Activated CD4-positive, alpha-beta T cell treated with anti-CD3 and anti-CD28 coated beads, Interleukin-2, amount 50 U/mL, for 48 hours (primary cell): ENCODE measurements around the gene KRTAP10-7.
"Not testable (repeated sequence)": the region's sequence is repeated elsewhere in the genome, so short reads cannot be mapped to it uniquely, and the experiment has no call there.

Experiments used
- DNase-seq, 2 experiments: peaks; one replicate each; pipeline ENCODE4 v3.0.0-alpha.2; 2020

KRTAP10-7 gene

GRCh38 chr21:44612669-44613229 lies 12.4 kb downstream of the KRTAP10-7 start:
- no peak for DNase-seq

DNA sequence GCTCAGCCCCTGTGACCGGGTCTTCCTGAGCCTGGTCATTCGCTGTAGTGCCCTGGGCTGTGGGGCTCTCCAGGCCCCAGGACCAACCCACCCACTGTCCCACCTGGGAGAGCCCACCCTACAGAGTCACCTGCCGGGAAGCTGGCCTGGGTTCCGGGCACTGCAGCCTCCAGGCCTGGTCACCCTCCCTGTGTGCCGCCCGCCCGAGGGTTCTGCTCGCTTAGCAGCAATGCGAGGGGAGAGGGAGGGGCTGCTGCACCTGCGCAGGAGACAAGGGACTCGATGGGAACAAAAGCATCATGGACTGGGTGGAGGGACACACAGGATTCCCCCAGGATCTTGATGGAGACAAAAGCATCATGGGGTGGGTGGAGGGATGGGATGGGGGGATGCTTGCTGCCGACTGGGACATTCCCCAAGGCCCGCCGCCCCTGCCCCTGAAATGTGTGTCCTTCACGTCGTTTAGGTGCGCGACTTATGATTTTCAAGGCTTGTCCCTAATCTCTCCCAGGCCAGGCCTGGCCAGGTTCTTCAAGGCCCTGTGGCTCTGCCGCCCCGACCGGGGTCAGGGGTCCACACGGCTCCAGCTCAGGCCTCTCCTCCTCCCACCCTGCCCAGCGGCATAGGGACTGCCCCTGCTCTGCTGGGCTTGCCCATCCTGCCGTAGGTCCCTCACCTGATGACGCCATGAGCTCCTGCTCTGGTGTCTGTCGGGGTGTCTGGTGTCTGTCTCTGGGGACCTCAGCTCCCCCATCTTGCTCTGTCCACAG lies 13.2 kb downstream of the KRTAP10-7 start:
- no peak for DNase-seq

DNA sequence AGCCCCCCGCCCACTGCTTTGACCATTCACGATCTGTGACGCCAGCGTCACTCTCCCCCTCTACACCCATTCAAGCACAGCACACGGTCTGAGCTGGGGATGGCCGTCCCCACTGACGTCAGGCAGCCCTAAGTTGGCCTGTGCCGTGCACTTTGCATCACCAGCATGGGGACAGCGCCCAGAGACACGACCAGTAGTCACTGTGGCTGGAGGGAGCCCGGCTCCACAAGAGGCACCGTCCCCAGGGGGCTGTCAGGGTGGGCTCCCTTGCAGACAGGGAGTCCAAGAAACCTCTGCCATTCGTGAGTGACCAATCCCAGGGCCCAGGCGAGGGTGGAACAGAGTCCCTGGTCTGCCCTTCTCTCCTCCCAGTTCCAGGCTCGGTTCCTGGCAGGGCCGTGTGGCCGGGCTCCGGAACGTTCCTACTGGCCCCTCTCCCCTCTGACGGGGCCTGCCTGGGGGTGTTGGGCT lies 13.8 kb downstream of the KRTAP10-7 start:
- no peak for DNase-seq

DNA sequence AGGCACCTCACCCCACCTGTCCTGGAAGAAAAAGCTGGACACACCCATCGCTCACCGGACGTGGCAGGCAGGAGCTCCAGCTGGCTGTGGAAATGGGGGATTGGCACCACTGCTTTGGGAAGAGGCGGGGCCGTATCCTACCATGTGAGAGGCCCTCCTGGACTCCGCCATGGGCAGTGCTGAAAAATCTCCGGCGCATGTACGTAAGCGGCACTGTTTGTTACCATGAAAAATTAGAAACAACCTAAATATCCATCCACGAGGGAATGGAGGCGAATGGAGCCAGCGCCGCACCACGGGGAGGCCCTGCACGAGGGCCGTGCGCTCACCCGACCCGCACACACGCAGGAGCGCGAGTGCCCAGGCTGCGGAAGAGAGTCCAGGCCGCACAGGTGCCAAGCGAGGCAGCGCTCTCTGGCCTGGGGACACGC lies 14.6 kb downstream of the KRTAP10-7 start:
- DNase-seq: no peak

DNA sequence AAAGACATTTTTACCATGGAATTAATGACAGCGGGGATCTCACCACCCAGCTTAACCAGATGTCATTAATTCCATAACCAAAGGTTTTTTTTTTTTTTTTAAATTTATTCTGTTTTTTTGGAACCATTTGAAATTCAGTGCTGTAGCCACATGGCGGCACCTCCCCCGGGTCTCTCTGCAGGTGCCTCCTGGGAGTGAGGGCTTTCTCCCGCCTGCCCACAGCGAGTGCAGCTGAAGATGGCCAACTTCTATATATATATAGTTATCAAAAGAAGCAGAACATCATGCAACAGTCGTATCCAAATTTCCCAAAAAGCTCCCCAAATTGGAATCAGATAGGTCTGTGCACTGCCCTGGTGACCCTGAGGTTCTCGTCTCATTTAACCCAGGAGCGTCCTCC lies 15.1 kb downstream of the KRTAP10-7 start:
- DNase-seq: no peak

DNA sequence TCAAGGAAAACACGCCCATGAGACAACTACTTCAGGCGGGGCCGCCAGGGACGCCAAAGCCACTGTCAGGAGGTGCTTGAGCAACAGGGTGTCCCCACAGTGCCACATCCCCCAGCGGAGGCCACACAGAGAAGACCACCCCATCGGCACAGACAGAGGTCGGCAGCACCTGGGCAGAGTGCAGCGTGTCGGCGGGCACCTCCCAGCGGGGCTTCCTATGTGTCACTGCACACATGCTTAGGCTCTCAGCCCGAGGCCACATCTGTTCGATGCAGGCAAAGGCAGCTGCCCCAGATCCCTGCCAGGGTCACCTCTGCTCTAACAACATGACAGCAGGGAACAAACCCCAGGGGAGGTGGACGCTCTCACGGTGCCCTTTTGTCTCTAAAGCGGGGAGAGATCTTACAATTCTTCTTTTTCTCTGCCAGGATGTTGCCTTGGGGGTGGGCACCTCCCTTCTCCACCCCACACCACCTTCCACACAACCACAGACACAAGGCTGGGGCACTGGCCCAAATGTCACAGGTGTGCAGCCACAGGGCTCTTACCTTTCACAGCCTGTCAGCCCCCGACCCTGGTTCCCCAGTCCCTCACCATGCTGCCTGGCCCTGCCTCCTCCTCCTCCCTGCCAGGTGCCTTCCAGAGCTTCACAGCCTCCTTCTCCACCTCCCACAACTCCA lies 15.7 kb downstream of the KRTAP10-7 start:
- no peak for DNase-seq

- no peak for DNase-seq
Measured at GRCh38 chr21:44616591-44616926, 16.2 kb downstream of the KRTAP10-7 start.

DNA sequence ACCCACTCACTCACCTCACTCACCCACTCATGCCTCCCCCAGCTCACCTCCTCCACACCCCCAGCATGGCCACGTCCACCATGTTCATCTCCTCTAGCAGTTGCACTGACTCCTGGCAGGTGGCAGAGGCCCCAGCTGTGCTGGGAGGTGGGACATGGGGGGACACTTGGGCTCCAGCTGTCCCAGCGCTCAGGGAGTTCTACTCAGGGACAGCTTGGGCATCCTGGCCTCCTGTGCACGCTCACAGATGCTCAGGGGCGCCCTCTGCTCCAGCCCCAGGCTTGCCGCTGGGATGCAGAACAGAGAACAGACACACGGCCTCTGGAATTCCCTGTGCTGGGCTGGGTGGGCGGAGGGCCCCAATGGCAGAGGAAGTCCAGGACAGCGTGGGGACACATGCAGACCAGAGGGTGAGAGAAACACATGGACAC lies 16.7 kb downstream of the KRTAP10-7 start:
- no peak for DNase-seq

- peak; percentile 16 to 22 for DNase-seq
Measured at GRCh38 chr21:44618504-44618903, 18.1 kb downstream of the KRTAP10-7 start.

- DNase-seq: peak; percentile 37 to 50
Measured at GRCh38 chr21:44618909-44619308, 18.5 kb downstream of the KRTAP10-7 start.

GRCh38 chr21:44619886-44620285 lies 19.5 kb downstream of the KRTAP10-7 start:
- no peak for DNase-seq

GRCh38 chr21:44623575-44623974 lies 23.2 kb downstream of the KRTAP10-7 start:
- DNase-seq: no peak

- no peak for DNase-seq
Measured at GRCh38 chr21:44625756-44626155, 25.4 kb downstream of the KRTAP10-7 start.

GRCh38 chr21:44626262-44626661 lies 25.9 kb downstream of the KRTAP10-7 start:
- DNase-seq: no peak

DNA sequence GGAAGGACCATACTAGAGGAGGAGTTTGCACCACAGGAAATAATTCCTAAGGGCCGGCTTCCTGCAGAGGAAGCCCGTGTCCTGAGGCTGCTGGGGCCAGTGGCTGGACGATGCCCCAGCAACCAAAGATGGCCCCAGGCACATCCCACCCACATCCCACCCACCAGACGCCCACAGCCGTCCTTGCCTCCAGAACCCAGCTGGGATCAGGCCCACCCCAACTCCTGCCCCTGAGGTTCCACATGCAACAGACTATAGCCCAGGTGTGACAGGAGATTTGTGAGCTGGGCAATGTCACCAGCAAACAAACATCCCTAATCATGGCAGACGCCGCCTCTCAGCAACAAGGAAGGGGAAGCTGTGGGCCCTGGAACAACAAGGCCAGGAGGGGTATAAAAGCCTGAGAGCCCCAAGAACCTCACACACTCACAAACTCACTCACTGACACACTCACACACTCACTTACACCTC lies 26.3 kb downstream of the KRTAP10-7 start, which contains the start of gene KRTAP10-9:
Gene KRTAP10-9, plus strand, starts transcription at position 421 of the 471 bp plus-strand sequence. CDS start 79 bp downstream, outside the sequence.
- no peak for DNase-seq

- DNase-seq: not testable (repeated sequence)
Measured at GRCh38 chr21:44627181-44627822, 26.9 kb downstream of the KRTAP10-7 start.

- DNase-seq: not testable (repeated sequence)
Measured at GRCh38 chr21:44627831-44628233, 27.4 kb downstream of the KRTAP10-7 start.

- DNase-seq: no peak
Measured at GRCh38 chr21:44628707-44629391, 28.5 kb downstream of the KRTAP10-7 start.

GRCh38 chr21:44630440-44630839 lies 30.0 kb downstream of the KRTAP10-7 start:
- no peak for DNase-seq

DNA sequence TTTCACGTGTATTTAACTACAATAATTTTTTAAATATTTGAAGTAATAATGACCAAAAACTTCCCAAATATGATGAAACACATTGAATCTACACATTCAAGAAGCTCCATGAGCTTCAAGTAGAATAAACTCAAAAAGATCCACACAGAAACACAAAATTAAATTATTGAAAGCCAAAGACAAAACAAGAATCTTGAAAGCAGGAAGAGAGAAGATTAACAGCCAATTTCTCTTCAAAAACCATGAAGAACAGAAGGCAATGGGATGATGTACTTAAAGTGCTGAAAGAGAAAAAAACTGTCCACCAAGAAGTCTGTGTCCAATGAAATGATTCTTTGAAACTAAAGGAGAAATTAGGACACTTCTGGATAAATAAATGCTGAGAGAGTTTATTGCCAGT lies 31.7 kb downstream of the KRTAP10-7 start:
- no peak for DNase-seq

- no peak for DNase-seq
Measured at GRCh38 chr21:44636209-44637017, 36.0 kb downstream of the KRTAP10-7 start.
